Gastrocnemius medialis (tissue), 4 donors: ENCODE results near the gene RGL2. TPM values are rescaled to one million over a fixed set of nuclear protein-coding genes. Genes with fewer than 3 reads are reported as not detected.

ENCODE experiments used
- ATAC-seq, 2 donors: fragments of 150-250 bp; one replicate each; pipeline ENCODE4 v1.9.1; 2016
- DNase-seq, 2 donors: peaks; one replicate each; pipeline ENCODE4 v3.0.0-alpha.2; 2019
- H3K27ac ChIP-seq, 4 donors: fragments of 200-600 bp; sonication (generic); 1 replicate in 1 of 4; 2 replicates in 3 of 4; pipeline ENCODE4 v1.5.1; 2016 to 2018; ENCODE audit warnings: mild to moderate bottlenecking in 2 of 4, moderate library complexity in 1 of 4
- H3K27me3 ChIP-seq, 3 donors: fragments of 200-600 bp; sonication (generic) in 2 of 3; 1 replicate in 1 of 3; 2 replicates in 2 of 3; pipeline versions ENCODE4 v1.5.1 to v1.6.0; 2016 to 2019; ENCODE audit warnings: mild to moderate bottlenecking in 1 of 3, moderate library complexity in 1 of 3
- H3K36me3 ChIP-seq, 2 donors: fragments of 200-600 bp; sonication (generic) in 1 of 2; one replicate each; pipeline ENCODE4 v1.5.1; 2017 to 2018
- H3K4me1 ChIP-seq, 2 donors: fragments of 200-600 bp; sonication (generic) in 1 of 2; one replicate each; pipeline ENCODE4 v1.5.1; 2016 to 2017; ENCODE audit warnings: mild to moderate bottlenecking in 2 of 2
- H3K4me3 ChIP-seq, 4 donors: fragments of 200-600 bp; sonication (generic) in 3 of 4; 1 replicate in 1 of 4; 2 replicates in 3 of 4; pipeline ENCODE4 v1.5.1; 2016 to 2019; ENCODE audit warnings: mild to moderate bottlenecking in 2 of 4
- H3K9me3 ChIP-seq, 3 donors: fragments of 200-600 bp; sonication (generic) in 2 of 3; 1 replicate in 1 of 3; 2 replicates in 2 of 3; pipeline ENCODE4 v1.5.1; 2016 to 2019
- CTCF ChIP-seq, 5 experiments: fragments of 450-650 bp in 3 of 5; fragments of 200-600 bp in 2 of 5; sonication (generic) in 2 of 5; IDR thresholded peaks in 4 of 5; conservative IDR thresholded peaks in 1 of 5; 1 replicate in 4 of 5; 2 replicates in 1 of 5; pipeline ENCODE4 v1.5.1; 2016 to 2019; ENCODE audit warnings: antibody characterized with exemption in 5 of 5, mild to moderate bottlenecking in 3 of 5, moderate library complexity in 3 of 5
- POLR2A ChIP-seq, 2 donors: fragments of 450-650 bp; IDR thresholded peaks; one replicate each; pipeline ENCODE4 v1.6.1; 2017; ENCODE audit warnings: antibody characterized with exemption in 2 of 2, mild to moderate bottlenecking in 2 of 2, moderate library complexity in 2 of 2
- in situ Hi-C, 4 donors: fragments of 200-750 bp; cut with MboI; loops; one replicate each; pipeline versions ENCODE4 v1.15.0 to v1.8.0; 2017; ENCODE audit warnings: low sequenced_read_pairs in 4 of 4
- intact Hi-C: fragments of 100-400 bp; cut with DNase I; formaldehyde crosslinking; loops from one replicate; pipeline ENCODE4 v1.15.1; 2023; ENCODE audit warnings: low total_unique reads
- total RNA-seq, 4 donors: library from RNA; depleted of rRNA; stranded (reverse); fragments of >200 nt; gene quantifications; one replicate each; pipeline versions ENCODE4 v1.1.0 to v1.2.3, GENCODE V29; 2016

RGL2 gene
- total RNA-seq, 4 donors from 2014 or later, result 39.8 to 52.3 (median 40.8) TPM

GRCh38 chr6:33273129-33273923 lies 25.4 kb downstream of the RGL2 start:
- peaks cover 52 to 61% of the 10 kb centered on the region in 2 donors for H3K4me1 ChIP-seq
- no peaks in the 10 kb centered on the region for H3K9me3 ChIP-seq
- H3K4me3 ChIP-seq, result peak overlapping the region; percentile 67 to 95 (median 80)
- peaks cover 0 to 50% of the 10 kb centered on the region in 2 donors for H3K36me3 ChIP-seq
- DNase-seq, result no peak
- peak overlapping the region; percentile 85 to 96 (median 90) for H3K27ac ChIP-seq
- no peak for TF ChIP-seq POLR2A (IDR thresholded peaks at IDR 0.05)
- TF ChIP-seq CTCF (IDR thresholded peaks at IDR 0.05 in 4 of 5, conservative IDR thresholded peaks at IDR 0.05 in 1 of 5), result no peak
- H3K27me3 ChIP-seq, result no peaks in the 10 kb centered on the region
- intact Hi-C loops (loop anchor here (2.0 to 10.0 kb wide), 3 partner anchors 25 to 1099 kb away; partner anchors contain the start of genes AGPAT1, RING1 and RNF5), in situ Hi-C loops (no loop called here)
- ATAC-seq, result no peak

- Histone ChIP-seq H3K27ac (peak overlapping the region; percentile 85 to 96 (median 90)), H3K27me3 (no peaks in the 10 kb centered on the region), H3K36me3 (peaks cover 0 to 58% of the 10 kb centered on the region in 2 donors), H3K9me3 (no peaks in the 10 kb centered on the region), H3K4me1 (peaks cover 47 to 55% of the 10 kb centered on the region in 2 donors), H3K4me3 (peak overlapping the region; percentile 67 to 95 (median 80))
- no peak for DNase-seq
- peak; percentile 12 to 27 for ATAC-seq
- in situ Hi-C loops (no loop called here), intact Hi-C loops (loop anchor here (1.0 to 10.0 kb wide), 4 partner anchors 17 to 1098 kb away; partner anchors contain the start of genes AGPAT1, PFDN6, RING1 and RNF5)
- TF ChIP-seq POLR2A (IDR thresholded peaks at IDR 0.05), result no peak
- no peak for TF ChIP-seq CTCF (IDR thresholded peaks at IDR 0.05 in 4 of 5, conservative IDR thresholded peaks at IDR 0.05 in 1 of 5)
These were observed 26.2 kb downstream of the RGL2 start for GRCh38 chr6:33272275-33273128.

GRCh38 chr6:33271468-33272274 lies 27.1 kb downstream of the RGL2 start, which contains the start of the genes RPS18 and VPS52:
Gene RPS18 (plus strand): TSS chr6:33272075. CDS start chr6:33272120, 45 bp downstream.
Gene VPS52 (minus strand): TSS chr6:33271876. CDS start chr6:33271675, 201 bp downstream.
- no peaks in the 10 kb centered on the region for H3K27me3 ChIP-seq
- peak within 1 kb of the TSS; percentile 85 to 96 (median 90) for H3K27ac ChIP-seq
- DNase-seq, result peak; percentile 95 to 96
- peak; percentile 98 to 99 for ATAC-seq
- intact Hi-C loops, result loop anchor here (1.0 to 10.0 kb wide), 5 partner anchors 18 to 1097 kb away; partner anchors contain the start of genes AGPAT1, PFDN6, RING1 and RNF5
- H3K4me3 ChIP-seq, result peak within 1 kb of the TSS; percentile 67 to 95 (median 80)
- no peaks in the 10 kb centered on the region for H3K9me3 ChIP-seq
- TF ChIP-seq POLR2A (IDR thresholded peaks at IDR 0.05), result peak; percentile 92 to 95
- no peak for TF ChIP-seq CTCF (IDR thresholded peaks at IDR 0.05 in 4 of 5, conservative IDR thresholded peaks at IDR 0.05 in 1 of 5)
- peaks cover 46 to 53% of the 10 kb centered on the region in 2 donors for H3K4me1 ChIP-seq
- in situ Hi-C loops, result no loop called here
- peaks cover 0 to 67% of the 10 kb centered on the region in 2 donors for H3K36me3 ChIP-seq

GRCh38 chr6:33271117-33271467 lies 27.6 kb downstream of the RGL2 start:
- Histone ChIP-seq H3K27ac (peak overlapping the region; percentile 85 to 96 (median 90)), H3K4me3 (peak overlapping the region; percentile 67 to 95 (median 80)), H3K4me1 (peaks cover 41 to 47% of the 10 kb centered on the region in 2 donors), H3K27me3 (no peaks in the 10 kb centered on the region), H3K9me3 (no peaks in the 10 kb centered on the region), H3K36me3 (peaks cover 0 to 69% of the 10 kb centered on the region in 2 donors)
- peak; percentile 6 to 29 for ATAC-seq
- in situ Hi-C loops, result no loop called here
- no peak for DNase-seq
- intact Hi-C loops, result loop anchor here (1.0 to 10.0 kb wide), 2 partner anchors 28 to 1096 kb away; partner anchors contain the start of genes AGPAT1 and RNF5
- no peak for TF ChIP-seq POLR2A (IDR thresholded peaks at IDR 0.05)
- no peak for TF ChIP-seq CTCF (IDR thresholded peaks at IDR 0.05 in 4 of 5, conservative IDR thresholded peaks at IDR 0.05 in 1 of 5)
